NT2/D1 (cell line): ENCODE results near the gene TSPAN9.

ENCODE experiments used
- DNase-seq: peaks from one replicate; pipeline ENCODE4 v3.0.0-alpha.2; 2011; ENCODE audit warnings: low read depth, low spot score
- H3K27me3 ChIP-seq: 2 replicates; pipeline ENCODE4 v1.6.0; 2011; ENCODE audit warnings: mild to moderate bottlenecking; ENCODE audit not compliant: insufficient read length, insufficient read depth
- H3K36me3 ChIP-seq: 2 replicates; pipeline ENCODE4 v1.6.1; 2011; ENCODE audit warnings: mild to moderate bottlenecking, low read length, mixed read lengths; ENCODE audit not compliant: insufficient read depth, insufficient read length
- H3K4me1 ChIP-seq: 2 replicates; pipeline ENCODE4 v1.5.1; 2011; ENCODE audit not compliant: insufficient read depth, insufficient read length
- H3K4me3 ChIP-seq: 2 replicates; pipeline ENCODE4 v1.5.1; 2011; ENCODE audit warnings: low read depth; ENCODE audit not compliant: insufficient read length
- H3K9ac ChIP-seq: 2 replicates; pipeline ENCODE4 v1.6.0; 2011; ENCODE audit warnings: low read depth; ENCODE audit not compliant: insufficient read length
- H3K9me3 ChIP-seq: 2 replicates; pipeline ENCODE4 v1.5.1; 2011; ENCODE audit warnings: mild to moderate bottlenecking, low read length; ENCODE audit not compliant: insufficient read depth
- SUZ12 ChIP-seq: IDR thresholded peaks from 2 replicates; pipeline ENCODE4 v1.6.1; 2011; ENCODE audit not compliant: insufficient read length, insufficient read depth; ENCODE audit errors: extremely low read depth
- YY1 ChIP-seq: IDR thresholded peaks from 2 replicates; pipeline ENCODE4 v1.6.1; 2011; ENCODE audit not compliant: insufficient read length, insufficient read depth
- ZNF274 ChIP-seq: IDR thresholded peaks from 2 replicates; pipeline ENCODE4 v1.6.1; 2011; ENCODE audit warnings: mild to moderate bottlenecking, low read depth, low read length

Gene TSPAN9

DNA sequence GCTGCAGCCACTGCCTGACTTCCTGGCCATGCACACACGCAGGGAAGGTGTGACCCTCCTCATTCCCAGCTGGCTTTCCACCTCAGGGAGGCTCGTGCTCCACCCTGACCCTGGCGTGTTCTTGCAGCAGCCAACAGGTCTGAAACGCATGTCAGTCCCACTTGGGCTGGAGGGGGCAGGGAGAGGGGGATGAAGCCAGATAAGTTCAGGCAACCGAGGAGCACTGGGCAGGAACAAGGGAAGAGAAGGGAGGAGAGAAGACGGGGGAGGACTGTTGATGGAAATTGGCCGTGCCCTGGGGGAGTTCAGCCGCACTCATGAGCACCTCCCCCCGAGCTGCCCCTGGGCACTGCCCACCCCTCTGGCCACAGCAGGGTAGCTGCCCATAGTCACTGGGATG lies 231.4 kb downstream of the TSPAN9 start:
- Histone ChIP-seq H3K36me3 (no peaks in the 10 kb centered on the region), H3K4me3 (no peak overlapping the region), H3K9ac (peak overlapping the region; percentile 5), H3K4me1 (peaks cover 33% of the 10 kb centered on the region), H3K9me3 (no peaks in the 10 kb centered on the region), H3K27me3 (peaks cover 23% of the 10 kb centered on the region)
- no peak for TF ChIP-seq SUZ12
- TF ChIP-seq YY1 = no peak
- no peak for TF ChIP-seq ZNF274
- DNase-seq = no peak

DNA sequence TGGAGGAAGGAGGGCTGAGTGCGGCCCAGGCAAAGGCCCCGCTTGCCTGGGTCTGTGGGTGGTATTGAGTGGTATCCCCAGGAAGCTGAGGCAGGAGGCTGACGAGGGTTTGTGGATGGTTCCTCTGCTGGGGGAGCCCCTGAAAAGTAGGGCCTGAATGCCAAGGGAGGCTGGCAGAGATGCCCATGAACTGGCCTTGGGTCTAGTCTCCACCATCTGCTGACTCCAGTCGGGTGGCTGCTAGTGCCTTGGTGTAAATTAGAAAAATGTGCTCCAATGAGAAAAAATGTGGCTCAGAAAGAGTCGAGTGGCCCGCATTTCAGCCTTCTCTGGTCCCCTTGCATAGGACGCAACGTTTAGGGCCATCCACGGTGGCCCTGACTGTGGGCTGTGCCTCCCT lies 232.6 kb downstream of the TSPAN9 start:
- H3K27me3 ChIP-seq = peaks cover 14% of the 10 kb centered on the region
- H3K4me1 ChIP-seq = peaks cover 29% of the 10 kb centered on the region
- no peak overlapping the region for H3K9ac ChIP-seq
- TF ChIP-seq YY1 = no peak
- H3K4me3 ChIP-seq = no peak overlapping the region
- no peaks in the 10 kb centered on the region for H3K9me3 ChIP-seq
- no peaks in the 10 kb centered on the region for H3K36me3 ChIP-seq
- no peak for DNase-seq

DNA sequence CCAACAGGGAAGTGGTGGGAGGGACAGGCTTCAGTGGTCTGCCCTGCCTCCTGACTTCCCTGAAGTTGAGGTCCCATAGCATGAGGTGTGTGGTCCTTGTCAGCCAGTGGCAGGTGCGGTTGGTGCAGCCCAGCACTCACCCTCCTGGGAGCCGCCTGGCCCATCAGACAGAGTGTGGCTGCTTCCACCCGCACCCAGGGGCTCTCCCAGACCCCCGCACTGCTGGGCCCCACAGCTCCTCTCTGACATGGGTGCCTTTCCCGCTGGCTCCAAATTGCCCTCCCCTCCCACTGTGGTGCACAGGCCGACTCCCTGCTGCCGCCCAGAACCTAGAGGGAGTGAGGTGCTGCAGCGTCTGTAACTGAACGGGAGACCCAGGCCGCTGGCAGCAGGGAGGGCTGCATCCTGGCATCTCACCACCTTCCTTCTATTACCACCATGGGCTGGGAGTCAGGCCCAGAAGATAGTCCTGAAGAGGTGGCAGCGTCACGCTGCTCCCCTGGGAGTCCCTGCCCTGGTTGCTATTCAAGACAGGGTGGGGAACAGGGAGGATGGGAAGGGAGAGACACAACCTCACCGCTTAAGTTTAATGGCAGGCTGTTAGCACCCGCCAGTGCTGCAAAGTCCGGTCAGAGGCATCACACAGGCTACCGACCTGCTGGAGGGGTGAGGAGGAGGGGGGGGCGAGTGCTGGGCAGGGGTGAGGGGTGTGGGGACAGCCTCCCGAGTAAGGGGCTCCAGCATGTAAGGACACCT lies 233.3 kb downstream of the TSPAN9 start:
- Histone ChIP-seq H3K4me3 (no peak overlapping the region), H3K4me1 (peaks cover 30% of the 10 kb centered on the region), H3K9me3 (no peaks in the 10 kb centered on the region), H3K27me3 (peaks cover 14% of the 10 kb centered on the region), H3K36me3 (no peaks in the 10 kb centered on the region), H3K9ac (no peak overlapping the region)
- no peak for TF ChIP-seq ZNF274
- no peak for TF ChIP-seq YY1
- no peak for TF ChIP-seq SUZ12
- no peak for DNase-seq

DNA sequence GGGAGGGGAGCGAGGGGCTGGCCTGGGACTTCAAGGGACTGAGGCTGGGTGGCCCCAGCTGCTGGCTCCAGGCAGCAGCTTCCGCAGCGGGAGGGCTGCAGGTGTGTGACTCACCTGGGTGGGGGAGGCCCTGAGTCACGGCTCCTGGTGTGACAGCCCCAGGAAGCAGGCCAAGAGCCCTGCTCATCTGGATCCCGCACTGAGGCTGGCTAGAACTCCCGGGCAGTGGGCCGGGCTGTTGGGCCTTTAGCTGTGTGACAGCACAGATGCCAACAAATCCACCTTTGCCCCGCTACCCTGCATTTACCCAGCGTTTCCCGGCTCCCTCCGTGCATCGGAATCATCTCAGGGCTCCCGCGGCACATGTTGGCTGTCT lies 233.8 kb downstream of the TSPAN9 start:
- Histone ChIP-seq H3K27me3 (peaks cover 14% of the 10 kb centered on the region), H3K36me3 (no peaks in the 10 kb centered on the region), H3K4me1 (peaks cover 33% of the 10 kb centered on the region), H3K4me3 (no peak overlapping the region), H3K9me3 (no peaks in the 10 kb centered on the region), H3K9ac (no peak overlapping the region)
- no peak for TF ChIP-seq ZNF274
- TF ChIP-seq SUZ12 = no peak
- TF ChIP-seq YY1 = no peak
- DNase-seq = no peak

DNA sequence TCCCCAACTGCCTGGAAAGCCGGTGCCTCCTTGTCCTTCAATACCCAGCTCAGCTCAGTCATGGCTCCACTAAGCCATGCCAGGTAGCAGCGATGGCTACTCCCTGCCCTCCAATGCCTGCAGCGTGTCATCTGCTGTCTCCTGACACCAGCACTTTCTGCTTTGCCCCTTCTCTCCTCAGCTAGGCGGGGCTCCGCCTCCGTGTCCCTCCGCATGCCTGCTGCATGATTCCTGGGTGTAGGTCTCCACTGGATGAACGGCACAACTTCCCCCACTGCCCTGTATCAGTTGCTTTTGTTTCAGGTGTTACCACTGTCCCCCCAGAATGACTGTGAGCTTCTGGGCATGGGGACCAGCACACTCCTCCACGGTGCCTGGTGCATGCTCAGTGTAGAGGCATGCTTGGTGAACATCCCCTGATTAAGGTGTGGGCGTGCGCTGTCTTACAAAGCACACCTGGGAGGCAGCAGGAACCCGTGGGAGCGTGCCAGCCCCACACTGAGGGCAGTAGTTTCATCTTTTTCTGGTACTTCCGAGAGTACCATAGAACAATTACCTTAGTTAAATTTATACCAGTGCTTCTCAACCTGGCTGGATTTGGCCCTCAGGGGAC lies 234.4 kb downstream of the TSPAN9 start:
- peaks cover 14% of the 10 kb centered on the region for H3K27me3 ChIP-seq
- TF ChIP-seq ZNF274 (no peak), YY1 (no peak), SUZ12 (no peak)
- no peaks in the 10 kb centered on the region for H3K36me3 ChIP-seq
- no peak for DNase-seq
- H3K4me1 ChIP-seq = peaks cover 33% of the 10 kb centered on the region
- no peak overlapping the region for H3K4me3 ChIP-seq
- H3K9ac ChIP-seq = no peak overlapping the region
- H3K9me3 ChIP-seq = no peaks in the 10 kb centered on the region

DNA sequence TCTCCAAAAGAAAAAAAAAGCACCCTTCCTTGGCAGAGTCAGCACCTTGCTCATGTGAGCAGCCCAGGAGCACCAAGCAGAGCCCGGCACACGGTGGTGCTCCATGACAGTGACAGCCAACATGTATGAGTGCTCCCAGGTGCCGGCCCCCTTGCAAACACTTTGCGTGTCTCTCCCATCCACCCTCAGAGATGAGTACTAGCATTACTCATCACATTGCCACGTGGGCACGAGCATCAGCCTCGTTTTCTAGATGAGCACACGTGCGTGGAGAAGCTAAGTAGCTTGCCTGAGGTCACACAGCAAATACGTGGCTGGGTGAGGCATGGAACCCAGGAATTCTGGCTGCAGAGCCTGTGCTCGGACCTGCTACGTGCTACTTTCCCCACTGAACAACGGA lies 235.9 kb downstream of the TSPAN9 start:
- DNase-seq = no peak
- TF ChIP-seq YY1 (no peak), ZNF274 (no peak), SUZ12 (no peak)
- peaks cover 32% of the 10 kb centered on the region for H3K4me1 ChIP-seq

DNA sequence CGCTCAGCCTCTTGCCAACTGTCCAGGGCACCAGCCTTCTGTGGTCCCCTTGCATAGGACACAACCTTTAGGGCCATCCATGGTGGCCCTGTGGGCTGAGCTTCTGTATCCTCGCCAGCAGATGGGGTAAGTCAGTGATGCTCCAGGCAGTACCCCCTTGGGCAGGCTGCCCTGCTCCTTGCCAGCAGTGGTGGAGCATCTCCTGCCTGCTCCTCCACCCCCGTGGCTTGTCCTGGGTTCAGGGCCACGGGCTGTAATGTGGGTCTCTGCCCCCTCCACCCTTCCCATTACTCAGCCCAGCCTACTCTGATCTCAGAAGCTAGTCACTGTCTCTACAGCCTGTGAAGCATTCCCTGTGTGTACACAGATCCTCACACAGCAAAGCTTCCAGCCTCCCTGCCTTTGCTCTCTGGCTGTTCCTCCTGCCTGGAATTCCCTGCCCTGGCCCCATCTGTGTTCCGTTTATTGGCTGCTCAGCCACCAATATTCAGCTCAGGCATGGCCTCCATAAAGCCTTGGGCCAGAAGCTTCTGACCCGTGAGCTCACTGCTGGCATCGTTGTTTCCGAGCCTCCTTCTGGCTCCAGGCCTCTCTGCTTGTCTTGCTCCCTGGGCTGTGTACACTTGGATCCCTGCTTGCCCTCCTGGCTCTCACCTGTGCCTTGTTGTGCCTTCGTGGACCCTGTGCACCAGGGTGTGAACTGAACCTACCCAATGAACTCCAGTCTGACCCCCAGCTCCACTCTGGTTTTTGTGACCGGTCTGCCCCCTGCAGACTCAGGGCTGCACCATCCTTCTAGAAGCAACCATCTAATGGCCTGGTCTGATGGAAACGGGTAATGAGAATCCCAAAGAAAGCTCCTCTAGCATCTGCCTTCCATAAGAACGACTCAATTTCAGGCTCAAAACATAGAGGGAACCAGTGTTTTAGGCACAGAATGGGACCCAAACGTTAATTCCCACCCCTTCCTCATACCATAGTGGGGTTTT lies 236.8 kb downstream of the TSPAN9 start:
- Histone ChIP-seq H3K4me3 (no peak overlapping the region), H3K27me3 (peaks cover 7% of the 10 kb centered on the region), H3K9me3 (no peaks in the 10 kb centered on the region), H3K9ac (no peak overlapping the region), H3K36me3 (no peaks in the 10 kb centered on the region), H3K4me1 (peaks cover 24% of the 10 kb centered on the region)
- peak; percentile 75 for DNase-seq
- no peak for TF ChIP-seq YY1
- no peak for TF ChIP-seq SUZ12
- TF ChIP-seq ZNF274 = no peak

More for the DNA sequence above, 235.9 kb downstream of the TSPAN9 start:
- no peak overlapping the region for H3K9ac ChIP-seq
- no peak overlapping the region for H3K4me3 ChIP-seq
- H3K9me3 ChIP-seq = no peaks in the 10 kb centered on the region
- H3K36me3 ChIP-seq = no peaks in the 10 kb centered on the region
- H3K27me3 ChIP-seq = peaks cover 9% of the 10 kb centered on the region
